Thyroid gland (tissue), 4 donors: Measurements from ENCODE around the gene SNX8.

Experiments
- CTCF ChIP-seq, 6 experiments: fragments of 200-600 bp in 3 of 6; fragments of 450-650 bp in 3 of 6; sonication (generic) in 3 of 6; IDR thresholded peaks; one replicate each; pipeline ENCODE4 v1.5.1; 2016 to 2019; ENCODE audit warnings: antibody characterized with exemption in 6 of 6, mild to moderate bottlenecking in 2 of 6, inconsistent platforms in 1 of 6, moderate library complexity in 1 of 6
- POLR2A ChIP-seq, 2 donors: fragments of 450-650 bp; IDR thresholded peaks; one replicate each; pipeline ENCODE4 v1.6.1; 2017; ENCODE audit warnings: antibody characterized with exemption in 2 of 2, mild to moderate bottlenecking in 2 of 2, moderate library complexity in 1 of 2

- TF ChIP-seq CTCF (IDR thresholded peaks at IDR 0.05) (no peak), POLR2A (IDR thresholded peaks at IDR 0.05) (no peak)
Observed at GRCh38 chr7:2272031-2272430, 42.2 kb downstream of the SNX8 start.
